ENCODE results near the gene ROPN1L. TPM values are rescaled to one million over a fixed set of nuclear protein-coding genes. Genes with fewer than 3 reads are reported as not detected.

ROPN1L gene
- total RNA-seq, 1 experiment from 2014 or later, result 0.66 TPM

DNA sequence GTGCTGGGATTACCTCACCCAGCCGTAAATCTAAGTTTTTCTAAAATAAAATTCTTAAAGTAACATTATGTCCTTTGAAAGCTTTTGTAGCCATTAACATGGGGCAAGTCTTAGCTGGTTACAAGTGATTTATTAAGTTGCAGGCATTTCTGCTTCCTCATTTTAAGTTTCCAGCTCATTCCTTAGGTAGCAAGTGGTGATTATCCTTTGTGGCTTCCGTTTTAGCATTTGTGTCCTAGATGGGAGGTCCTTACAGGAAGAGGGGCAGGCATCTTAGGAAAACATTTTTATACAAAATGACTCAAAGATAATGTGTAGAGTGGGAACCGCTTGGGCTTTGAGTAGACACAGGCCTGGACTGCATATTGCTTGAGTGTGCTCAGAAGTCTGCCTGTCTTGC lies 35.0 kb upstream of the ROPN1L start:
- Histone ChIP-seq H3K9me2 (ENCODE audit: insufficient read depth) (no peaks in the 10 kb centered on the region), H3K27me3 (ENCODE audit: insufficient read depth, low read length) (no peaks in the 10 kb centered on the region), H4K20me1 (ENCODE audit: insufficient read depth) (peaks cover 4% of the 10 kb centered on the region; the same call in 1 of the 2 replicates), H2AFZ (ENCODE audit: low read depth, low read length, poor library complexity, severe bottlenecking) (no peak overlapping the region), H3K9me3 (ENCODE audit: control insufficient read depth in 1 of 2, insufficient read depth in 1 of 2, low read depth in 1 of 2, low read length in 2 of 2) (no peaks in the 10 kb centered on the region), H3K27ac (ENCODE audit: low read depth, low read length) (no peak overlapping the region), H3K4me3 (replicated peaks in 1 of 2; ENCODE audit: low read depth in 1 of 2, low read length in 2 of 2) (no peak overlapping the region), H3K4me2 (ENCODE audit: low read length) (no peak overlapping the region), H3K4me1 (ENCODE audit: control insufficient read depth in 1 of 2, insufficient read depth in 2 of 2, low read length in 2 of 2) (no peaks in the 10 kb centered on the region), H3K79me2 (ENCODE audit: insufficient read depth, low read length) (peaks cover 3% of the 10 kb centered on the region; the same call in 1 of the 2 replicates), H3K36me3 (ENCODE audit: control insufficient read depth in 1 of 2, insufficient read depth in 2 of 2, low read length in 2 of 2) (peaks cover 44 to 74% of the 10 kb centered on the region in 2 experiments; a peak in 3 of 4 replicates), H3K9ac (ENCODE audit: low read length) (no peak overlapping the region)
- ChIA-PET RAD21 (ENCODE audit: low non-redundant PET in 1 of 2, low total read pairs in 2 of 2, uncharacterized antibody in 2 of 2, unreplicated experiment in 2 of 2) (no interaction called here), CTCF (no interaction called here), POLR2A (no interaction called here)
- DNase-seq (ENCODE audit: low read depth, low spot score) (no peak), ATAC-seq (no peak)
- no TSS peak for BruUV-seq (replicated peaks)
- no peak for TF ChIP-seq POLR2AphosphoS5 (IDR thresholded peaks at IDR 0.05; ENCODE audit: low read depth, low read length)
- intact Hi-C loops (cut with micrococcal nuclease), result no loop called here

DNA sequence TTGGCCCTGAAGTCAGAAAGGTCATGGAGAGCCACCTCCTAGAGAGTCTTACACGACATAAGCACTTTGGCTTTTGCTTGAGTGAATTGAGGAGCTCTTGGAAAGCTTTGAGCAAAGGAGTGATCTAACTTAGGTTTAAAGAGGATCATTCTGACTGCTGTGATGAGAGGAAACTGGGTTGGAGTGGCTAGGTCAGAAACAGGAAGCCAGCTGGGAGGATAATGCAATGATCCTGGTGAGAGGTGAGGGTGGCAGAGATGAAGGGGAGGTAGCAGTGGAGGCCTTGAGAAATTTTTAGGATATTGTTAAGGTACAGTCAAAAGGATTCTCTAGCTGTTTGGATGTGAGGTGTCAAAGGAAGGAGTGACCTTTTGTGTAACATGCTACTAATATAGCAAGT lies 32.2 kb upstream of the ROPN1L start:
- ATAC-seq, result no peak
- TF ChIP-seq YY1 (IDR thresholded peaks at IDR 0.05; ENCODE audit: extremely low read depth, insufficient replicate concordance, low read depth, low read length), result no peak
- no peak for TF ChIP-seq TCF7L2 (IDR thresholded peaks at IDR 0.05; ENCODE audit: borderline replicate concordance, extremely low read depth, insufficient read depth, insufficient read length)
- TF ChIP-seq, protein P1, sequence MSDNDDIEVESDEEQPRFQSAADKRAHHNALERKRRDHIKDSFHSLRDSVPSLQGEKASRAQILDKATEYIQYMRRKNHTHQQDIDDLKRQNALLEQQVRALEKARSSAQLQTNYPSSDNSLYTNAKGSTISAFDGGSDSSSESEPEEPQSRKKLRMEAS (IDR thresholded peaks at IDR 0.05), result no peak
- TF ChIP-seq SRF (IDR thresholded peaks at IDR 0.05; ENCODE audit: low read depth), result no peak
- TF ChIP-seq CBX3 (IDR thresholded peaks at IDR 0.05; ENCODE audit: low read depth), result no peak
- TF ChIP-seq FOSL1 (IDR thresholded peaks at IDR 0.05; ENCODE audit: low read depth), result no peak
- TF ChIP-seq EGR1 (IDR thresholded peaks at IDR 0.05; ENCODE audit: low read depth), result no peak
- TF ChIP-seq CEBPB (IDR thresholded peaks at IDR 0.05; ENCODE audit: low read depth), result no peak
- TF ChIP-seq POLR2A (IDR thresholded peaks at IDR 0.05; ENCODE audit: borderline replicate concordance, extremely low read depth, insufficient read depth, insufficient read length), result no peak
- no peak for TF ChIP-seq SIN3A (IDR thresholded peaks at IDR 0.05; ENCODE audit: low read depth)
- TF ChIP-seq EZH2phosphoT487 (IDR thresholded peaks at IDR 0.05; ENCODE audit: borderline replicate concordance), result no peak
- TF ChIP-seq, protein P2, sequence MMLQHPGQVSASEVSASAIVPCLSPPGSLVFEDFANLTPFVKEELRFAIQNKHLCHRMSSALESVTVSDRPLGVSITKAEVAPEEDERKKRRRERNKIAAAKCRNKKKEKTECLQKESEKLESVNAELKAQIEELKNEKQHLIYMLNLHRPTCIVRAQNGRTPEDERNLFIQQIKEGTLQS (IDR thresholded peaks at IDR 0.05), result no peak
- no peak for TF ChIP-seq ZNF274 (IDR thresholded peaks at IDR 0.05; ENCODE audit: low read depth, low read length)
- no peak for TF ChIP-seq ZFX (IDR thresholded peaks at IDR 0.05)
- no peak for TF ChIP-seq RAD21 (IDR thresholded peaks at IDR 0.05; ENCODE audit: low read depth)
- no peak for TF ChIP-seq SP1 (IDR thresholded peaks at IDR 0.05; ENCODE audit: low read depth)
- CTCF ChIA-PET, result no interaction called here

More for the DNA sequence above, 32.2 kb upstream of the ROPN1L start:
- Histone ChIP-seq H3K27ac (ENCODE audit: low read depth, low read length) (no peak overlapping the region), H3K79me2 (ENCODE audit: insufficient read depth, low read length) (no peaks in the 10 kb centered on the region; the same call in 1 of the 2 replicates), H3K4me1 (ENCODE audit: control insufficient read depth in 1 of 2, insufficient read depth in 2 of 2, low read length in 2 of 2) (no peaks in the 10 kb centered on the region), H3K27me3 (ENCODE audit: insufficient read depth, low read length) (no peaks in the 10 kb centered on the region), H3K9me3 (ENCODE audit: control insufficient read depth in 1 of 2, insufficient read depth in 1 of 2, low read depth in 1 of 2, low read length in 2 of 2) (no peaks in the 10 kb centered on the region), H3K9me2 (ENCODE audit: insufficient read depth) (no peaks in the 10 kb centered on the region), H3K4me3 (replicated peaks in 1 of 2; ENCODE audit: low read depth in 1 of 2, low read length in 2 of 2) (no peak overlapping the region), H3K9ac (ENCODE audit: low read length) (no peak overlapping the region), H3K4me2 (ENCODE audit: low read length) (no peak overlapping the region), H2AFZ (ENCODE audit: low read depth, low read length, poor library complexity, severe bottlenecking) (no peak overlapping the region), H3K36me3 (ENCODE audit: control insufficient read depth in 1 of 2, insufficient read depth in 2 of 2, low read length in 2 of 2) (peaks cover 55 to 62% of the 10 kb centered on the region in 2 experiments; a peak in 3 of 4 replicates), H4K20me1 (ENCODE audit: insufficient read depth) (no peaks in the 10 kb centered on the region; the same call in 1 of the 2 replicates)
- ChIA-PET POLR2A (no interaction called here), RAD21 (ENCODE audit: low non-redundant PET in 1 of 2, low total read pairs in 2 of 2, uncharacterized antibody in 2 of 2, unreplicated experiment in 2 of 2) (no interaction called here)
- no TSS peak for BruUV-seq (replicated peaks)
- intact Hi-C loops (cut with micrococcal nuclease), result no loop called here
- DNase-seq (ENCODE audit: low read depth, low spot score), result no peak

All from HCT116 (cell line).